Ishikawa (cell line): ENCODE data around the gene TGM2.

ENCODE experiments used
- CREB1 ChIP-seq: IDR thresholded peaks from 2 replicates; pipeline ENCODE4 v1.6.1; 2012; ENCODE audit warnings: low read depth
- EP300 ChIP-seq: IDR thresholded peaks from 2 replicates; pipeline ENCODE4 v1.6.1; 2012; ENCODE audit warnings: borderline replicate concordance
- FOXM1 ChIP-seq: IDR thresholded peaks from 2 replicates; pipeline ENCODE4 v1.6.1; 2012; ENCODE audit warnings: low read depth, borderline replicate concordance
- MAX ChIP-seq: IDR thresholded peaks from 2 replicates; pipeline ENCODE4 v1.6.1; 2012
- NFIC ChIP-seq: IDR thresholded peaks from 2 replicates; pipeline ENCODE4 v1.6.1; 2012
- RAD21 ChIP-seq: IDR thresholded peaks from 2 replicates; pipeline ENCODE4 v1.6.1; 2012; ENCODE audit warnings: low read depth
- TEAD4 ChIP-seq: IDR thresholded peaks from 2 replicates; pipeline ENCODE4 v1.6.1; 2012
- YY1 ChIP-seq: IDR thresholded peaks from 2 replicates; pipeline ENCODE4 v1.6.1; 2012; ENCODE audit warnings: low read depth
- TF ChIP-seq, protein P1 (sequence below): IDR thresholded peaks from 2 replicates; pipeline ENCODE4 v1.6.1; 2012
- TF ChIP-seq, protein P2 (sequence below): IDR thresholded peaks from 2 replicates; pipeline ENCODE4 v1.6.1; 2012; ENCODE audit warnings: low read depth, mild to moderate bottlenecking

DNA sequence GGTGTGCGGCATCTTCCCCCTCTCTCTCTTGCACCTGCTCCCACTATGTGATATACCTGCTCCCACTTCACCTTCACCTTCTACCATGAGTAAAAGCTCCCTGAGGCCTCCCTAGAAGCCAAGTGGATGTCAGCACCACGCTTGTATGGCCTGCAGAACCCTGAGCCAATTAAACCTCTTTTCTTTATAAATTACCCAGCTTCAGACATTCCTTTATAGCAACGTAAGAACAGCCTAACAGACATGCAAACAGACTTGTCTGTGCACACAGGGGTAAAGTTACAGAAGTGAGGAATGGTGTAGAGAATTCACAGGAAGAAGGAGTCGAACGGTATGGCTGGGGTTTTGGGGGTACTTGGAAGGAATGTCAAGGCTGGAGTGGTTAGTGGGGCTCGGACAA, 14.8 kb upstream of the TGM2 start:
- TF ChIP-seq, protein P1, sequence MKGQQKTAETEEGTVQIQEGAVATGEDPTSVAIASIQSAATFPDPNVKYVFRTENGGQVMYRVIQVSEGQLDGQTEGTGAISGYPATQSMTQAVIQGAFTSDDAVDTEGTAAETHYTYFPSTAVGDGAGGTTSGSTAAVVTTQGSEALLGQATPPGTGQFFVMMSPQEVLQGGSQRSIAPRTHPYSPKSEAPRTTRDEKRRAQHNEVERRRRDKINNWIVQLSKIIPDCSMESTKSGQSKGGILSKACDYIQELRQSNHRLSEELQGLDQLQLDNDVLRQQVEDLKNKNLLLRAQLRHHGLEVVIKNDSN, result 0 out of 2 replicates have a peak, but pooled peaks have one; percentile 3
- TF ChIP-seq FOXM1 (no peak), EP300 (no peak), RAD21 (no peak), MAX (no peak), CREB1 (no peak), NFIC (no peak), YY1 (no peak), TEAD4 (no peak)
- TF ChIP-seq, protein P2, sequence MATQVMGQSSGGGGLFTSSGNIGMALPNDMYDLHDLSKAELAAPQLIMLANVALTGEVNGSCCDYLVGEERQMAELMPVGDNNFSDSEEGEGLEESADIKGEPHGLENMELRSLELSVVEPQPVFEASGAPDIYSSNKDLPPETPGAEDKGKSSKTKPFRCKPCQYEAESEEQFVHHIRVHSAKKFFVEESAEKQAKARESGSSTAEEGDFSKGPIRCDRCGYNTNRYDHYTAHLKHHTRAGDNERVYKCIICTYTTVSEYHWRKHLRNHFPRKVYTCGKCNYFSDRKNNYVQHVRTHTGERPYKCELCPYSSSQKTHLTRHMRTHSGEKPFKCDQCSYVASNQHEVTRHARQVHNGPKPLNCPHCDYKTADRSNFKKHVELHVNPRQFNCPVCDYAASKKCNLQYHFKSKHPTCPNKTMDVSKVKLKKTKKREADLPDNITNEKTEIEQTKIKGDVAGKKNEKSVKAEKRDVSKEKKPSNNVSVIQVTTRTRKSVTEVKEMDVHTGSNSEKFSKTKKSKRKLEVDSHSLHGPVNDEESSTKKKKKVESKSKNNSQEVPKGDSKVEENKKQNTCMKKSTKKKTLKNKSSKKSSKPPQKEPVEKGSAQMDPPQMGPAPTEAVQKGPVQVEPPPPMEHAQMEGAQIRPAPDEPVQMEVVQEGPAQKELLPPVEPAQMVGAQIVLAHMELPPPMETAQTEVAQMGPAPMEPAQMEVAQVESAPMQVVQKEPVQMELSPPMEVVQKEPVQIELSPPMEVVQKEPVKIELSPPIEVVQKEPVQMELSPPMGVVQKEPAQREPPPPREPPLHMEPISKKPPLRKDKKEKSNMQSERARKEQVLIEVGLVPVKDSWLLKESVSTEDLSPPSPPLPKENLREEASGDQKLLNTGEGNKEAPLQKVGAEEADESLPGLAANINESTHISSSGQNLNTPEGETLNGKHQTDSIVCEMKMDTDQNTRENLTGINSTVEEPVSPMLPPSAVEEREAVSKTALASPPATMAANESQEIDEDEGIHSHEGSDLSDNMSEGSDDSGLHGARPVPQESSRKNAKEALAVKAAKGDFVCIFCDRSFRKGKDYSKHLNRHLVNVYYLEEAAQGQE, result no peak
